Stimulated activated CD8-positive, alpha-beta memory T cell treated with anti-CD3 and anti-CD28 coated beads, Interleukin-4, amount 100 ng/mL, for 4 hours (primary cell): ENCODE data around the gene RHOU.

ENCODE experiments used
- DNase-seq, 2 donors: peaks; one replicate each; pipeline ENCODE4 v3.0.0-alpha.2; 2020; ENCODE audit warnings: low read depth in 2 of 2, low spot score in 1 of 2

Gene RHOU

DNA sequence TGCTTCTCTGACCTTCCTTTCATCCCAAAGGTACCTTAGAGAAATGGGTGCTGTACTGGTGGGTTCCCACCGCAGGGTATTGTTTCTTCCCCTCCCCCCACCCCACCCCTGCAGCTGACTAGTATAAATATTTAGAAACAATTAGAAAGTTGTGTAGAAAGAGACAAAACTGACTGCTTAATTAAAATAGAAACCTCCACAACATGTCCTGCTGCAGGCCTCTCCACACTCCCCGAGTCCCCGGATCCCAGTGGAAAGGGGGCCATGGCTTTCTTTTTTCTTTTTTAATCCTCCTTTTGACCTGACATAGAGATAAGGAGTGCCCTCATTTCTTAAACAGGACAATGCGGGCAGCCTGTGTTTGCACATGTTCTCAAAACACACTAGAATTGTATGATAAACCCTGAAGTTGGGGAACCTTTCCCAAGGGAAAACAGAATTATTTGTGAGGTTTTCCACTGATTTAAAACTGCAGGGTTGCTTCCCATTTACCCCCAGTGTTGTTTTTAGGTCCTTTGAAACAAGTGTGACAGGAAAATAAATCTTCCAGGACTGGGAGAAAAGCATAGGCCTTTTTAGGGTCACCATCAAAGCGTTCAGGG lies 1.7 kb downstream of the RHOU start:
- no peak for DNase-seq

GRCh38 chr1:228737601-228738041 lies 2.3 kb downstream of the RHOU start:
- no peak for DNase-seq

DNA sequence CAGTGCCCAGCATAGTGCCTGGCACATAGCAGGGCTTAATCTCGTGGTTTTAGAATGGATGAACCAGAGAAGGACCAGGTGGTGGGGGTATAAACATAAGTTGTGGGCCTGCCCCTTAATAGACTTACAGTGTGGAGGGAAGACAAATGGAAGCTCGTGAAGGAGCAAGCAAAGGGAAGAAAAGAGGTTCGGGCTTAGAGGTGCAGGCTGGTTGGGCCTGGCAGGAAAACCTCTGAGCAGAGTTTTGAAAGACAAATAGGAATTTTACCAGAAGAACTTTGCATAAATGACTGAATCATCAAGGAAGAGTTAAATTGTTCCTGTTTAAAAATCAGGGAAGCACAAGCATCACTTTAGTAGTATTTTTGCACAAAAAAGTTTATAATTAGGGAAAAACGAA lies 4.5 kb downstream of the RHOU start:
- no peak for DNase-seq

- DNase-seq = no peak
Observed at GRCh38 chr1:228740543-228741317, 5.5 kb downstream of the RHOU start.

GRCh38 chr1:228742281-228742860 lies 7.1 kb downstream of the RHOU start:
- DNase-seq = no peak

- DNase-seq = no peak
Observed at GRCh38 chr1:228743405-228743804, 8.1 kb downstream of the RHOU start.

DNA sequence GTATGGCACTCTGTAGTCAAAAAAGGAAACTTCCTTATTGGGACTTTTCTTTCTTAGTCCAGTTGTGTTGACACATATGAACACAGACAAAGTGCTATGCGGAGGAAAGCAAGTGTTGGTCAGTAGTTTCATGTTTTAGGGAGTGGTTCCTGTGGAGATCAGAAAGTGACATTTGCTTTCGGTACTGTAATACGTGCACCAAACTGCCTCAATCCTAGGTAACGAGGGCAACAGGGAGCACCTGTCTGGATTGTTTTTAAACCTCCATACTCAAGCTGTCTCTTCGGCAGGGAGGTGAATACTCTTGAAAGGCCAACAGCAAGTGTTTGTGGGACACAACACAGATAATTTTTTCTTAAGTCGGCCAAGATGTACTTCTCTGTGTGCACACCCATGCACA lies 9.1 kb downstream of the RHOU start:
- DNase-seq = no peak

DNA sequence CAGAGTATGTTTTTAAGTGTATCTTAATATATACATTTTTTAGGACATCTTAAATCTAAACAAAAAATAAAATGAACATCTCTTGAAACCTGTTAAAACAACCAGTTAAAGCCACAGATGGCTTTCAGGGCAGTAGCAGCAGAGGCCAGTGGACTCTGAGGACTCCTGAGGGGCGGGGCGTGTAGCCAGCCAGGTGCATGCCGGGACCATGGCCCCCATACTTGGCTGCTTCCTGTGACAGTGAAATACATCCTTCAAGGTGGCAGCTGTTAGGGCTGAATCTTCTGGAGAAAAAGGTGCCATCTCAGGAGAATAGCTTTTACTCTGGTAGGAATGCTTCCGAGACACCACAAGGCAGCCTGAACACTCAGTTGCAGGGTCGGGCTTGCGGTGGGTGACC lies 9.6 kb downstream of the RHOU start:
- no peak for DNase-seq

DNA sequence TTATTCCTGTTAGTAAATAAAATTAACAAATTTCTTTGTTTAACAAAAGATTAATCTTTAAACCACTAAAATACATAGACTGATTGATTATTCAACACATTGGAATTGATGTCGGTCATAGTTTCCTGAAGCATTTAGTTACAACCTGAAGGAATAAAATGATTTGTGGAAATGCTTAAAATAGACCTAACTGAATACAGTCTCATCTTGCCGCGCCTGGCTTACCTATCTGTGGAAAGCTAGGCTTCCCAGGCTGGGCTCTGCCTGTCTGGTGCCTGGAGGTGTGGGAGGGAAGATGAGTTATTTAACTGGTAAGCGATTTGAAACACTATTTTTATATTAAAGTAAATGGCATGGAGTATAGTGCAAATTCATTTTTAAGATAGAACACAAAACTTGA lies 10.2 kb downstream of the RHOU start:
- DNase-seq = no peak

DNA sequence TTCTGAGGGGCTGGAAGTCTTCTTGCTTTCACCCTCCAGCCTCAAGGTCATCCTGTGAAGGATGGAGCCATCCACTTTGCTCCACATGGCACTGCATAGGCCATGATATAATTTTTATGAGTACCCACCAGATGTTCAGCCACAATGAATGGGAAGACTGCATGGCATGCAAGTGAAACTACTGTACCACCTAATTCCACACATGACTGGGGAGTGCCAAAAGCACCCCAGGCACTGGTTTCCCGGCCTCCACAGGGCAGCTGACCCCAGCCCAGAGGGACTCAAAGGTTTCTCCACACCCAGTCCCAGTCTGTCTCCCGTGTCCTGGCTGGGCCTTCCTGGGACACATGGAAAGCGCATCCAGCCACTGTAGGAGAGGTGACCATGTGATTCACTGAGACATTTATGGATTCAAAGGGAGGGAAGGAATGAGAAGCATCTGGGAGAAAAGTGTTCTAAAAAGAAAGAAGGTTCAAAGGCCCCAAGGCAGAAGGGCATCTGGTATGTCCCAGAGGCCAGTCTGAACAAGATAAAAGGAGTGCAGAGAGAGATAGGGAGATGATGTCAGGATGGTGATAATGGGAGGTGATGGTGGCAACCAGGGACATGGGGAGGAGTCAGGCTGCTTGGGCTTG lies 12.1 kb downstream of the RHOU start:
- DNase-seq = no peak

DNA sequence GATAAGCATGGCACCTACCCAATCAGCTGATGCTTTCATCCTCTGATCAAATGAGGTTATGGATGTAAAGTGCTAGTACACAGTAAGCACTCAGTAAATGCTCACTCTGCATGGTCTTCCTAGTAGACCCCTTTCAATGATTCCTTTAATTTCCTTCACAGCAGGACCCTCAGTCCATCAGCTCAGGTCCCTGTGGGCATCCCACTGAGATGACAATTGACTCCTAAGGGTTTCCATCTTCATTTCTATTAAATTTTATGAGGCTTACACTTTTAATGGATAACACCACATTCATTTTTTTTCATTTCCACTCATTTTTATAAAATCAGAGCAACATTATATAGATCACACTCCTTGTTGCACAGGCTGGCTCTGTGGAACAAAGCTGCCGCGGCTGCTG lies 12.8 kb downstream of the RHOU start:
- DNase-seq = no peak

DNA sequence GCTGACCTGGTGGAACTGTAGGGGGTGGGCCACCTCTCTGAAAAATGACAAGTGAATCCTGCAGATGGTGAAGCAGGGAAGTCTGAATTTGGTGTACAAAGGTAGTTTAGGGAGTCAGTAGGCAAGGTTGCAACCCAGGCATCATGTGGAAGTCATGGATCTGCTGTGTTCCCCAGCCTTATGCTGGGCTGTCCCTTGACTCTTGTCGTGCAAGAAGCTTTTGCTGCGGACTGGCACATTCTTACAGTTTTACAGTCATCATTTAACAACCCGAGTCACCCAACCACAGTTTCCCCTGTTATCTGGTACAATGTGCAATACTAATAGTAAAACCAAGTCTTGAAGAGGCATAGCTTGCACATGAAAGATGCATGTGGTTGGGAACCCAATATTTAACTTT lies 13.2 kb downstream of the RHOU start:
- no peak for DNase-seq

- no peak for DNase-seq
Observed at GRCh38 chr1:228749765-228750164, 14.5 kb downstream of the RHOU start.

DNA sequence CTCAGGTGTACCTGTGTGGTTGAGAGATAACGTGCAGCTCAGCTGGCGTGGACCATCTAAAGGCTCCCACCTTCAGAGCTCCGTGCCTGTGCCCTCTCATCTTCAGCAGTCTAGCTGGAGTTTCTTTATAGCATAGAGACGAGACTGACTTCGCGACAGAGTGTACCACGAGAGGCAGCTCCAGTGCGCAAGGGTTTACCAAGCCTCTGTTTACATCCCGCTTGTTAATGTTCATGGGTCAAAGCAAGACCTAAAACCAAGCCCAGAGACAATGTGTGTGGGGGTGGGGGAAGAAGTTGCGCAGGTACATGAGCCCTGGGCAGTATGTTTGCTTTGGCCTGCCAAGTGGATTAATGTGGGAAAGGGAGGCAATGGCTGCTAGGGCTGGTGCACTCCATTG lies 15.6 kb downstream of the RHOU start:
- DNase-seq = no peak

DNA sequence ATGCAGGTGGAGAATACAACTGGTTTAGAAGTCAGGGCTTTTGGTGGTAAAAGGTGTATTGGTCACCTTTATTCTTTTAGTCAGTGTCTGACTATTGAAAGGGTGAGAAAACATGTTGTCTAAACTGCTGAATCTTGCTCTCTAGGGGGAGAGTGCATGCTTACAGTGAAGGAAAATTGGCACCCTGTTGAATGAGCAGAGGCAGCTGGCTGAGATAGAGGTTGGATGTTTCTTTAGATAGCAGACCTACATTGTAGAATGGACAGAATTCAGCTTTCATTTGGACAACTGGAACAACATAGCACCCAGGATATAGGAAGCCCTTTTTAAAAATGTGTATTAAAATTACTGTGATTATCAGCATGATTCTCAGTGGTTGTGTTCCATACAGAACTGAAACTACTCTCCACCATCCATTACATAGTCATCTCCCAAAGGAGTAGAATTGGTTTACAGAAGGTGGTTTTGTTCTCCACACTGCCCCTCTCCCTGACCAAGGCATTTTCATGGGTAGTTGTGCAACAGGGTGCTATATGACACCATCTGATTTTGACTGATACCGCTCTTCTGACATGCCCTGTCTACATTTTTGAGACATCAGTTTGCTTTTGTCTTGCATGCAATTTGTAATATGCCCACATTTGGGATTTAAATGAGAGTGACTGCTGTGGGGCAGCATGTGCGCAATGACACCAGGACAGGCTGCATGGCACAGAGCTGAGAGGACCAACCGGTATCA lies 16.2 kb downstream of the RHOU start:
- DNase-seq = no peak

DNA sequence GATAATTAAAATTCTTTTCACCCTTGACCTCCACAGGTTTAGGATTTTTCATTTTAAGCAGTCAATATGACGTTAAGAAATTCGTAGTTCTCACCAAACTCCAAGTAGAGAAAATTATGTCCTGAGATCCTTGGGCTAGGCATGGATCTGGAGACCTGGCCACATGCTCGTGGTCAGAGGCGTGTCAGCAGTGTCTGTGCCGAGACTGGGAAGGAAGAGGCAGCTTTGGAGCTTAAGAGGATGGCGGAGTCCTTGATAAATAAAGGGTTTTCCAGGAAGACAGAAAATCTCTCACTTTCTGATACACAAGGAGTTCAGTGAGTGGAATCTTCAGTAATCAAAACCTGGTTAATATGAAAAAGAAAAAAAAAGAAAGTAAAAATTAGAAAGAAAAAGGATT lies 17.0 kb downstream of the RHOU start:
- no peak for DNase-seq

GRCh38 chr1:228752675-228753265 lies 17.5 kb downstream of the RHOU start:
- DNase-seq = no peak

- no peak for DNase-seq
Observed at GRCh38 chr1:228753287-228753686, 18.0 kb downstream of the RHOU start.

DNA sequence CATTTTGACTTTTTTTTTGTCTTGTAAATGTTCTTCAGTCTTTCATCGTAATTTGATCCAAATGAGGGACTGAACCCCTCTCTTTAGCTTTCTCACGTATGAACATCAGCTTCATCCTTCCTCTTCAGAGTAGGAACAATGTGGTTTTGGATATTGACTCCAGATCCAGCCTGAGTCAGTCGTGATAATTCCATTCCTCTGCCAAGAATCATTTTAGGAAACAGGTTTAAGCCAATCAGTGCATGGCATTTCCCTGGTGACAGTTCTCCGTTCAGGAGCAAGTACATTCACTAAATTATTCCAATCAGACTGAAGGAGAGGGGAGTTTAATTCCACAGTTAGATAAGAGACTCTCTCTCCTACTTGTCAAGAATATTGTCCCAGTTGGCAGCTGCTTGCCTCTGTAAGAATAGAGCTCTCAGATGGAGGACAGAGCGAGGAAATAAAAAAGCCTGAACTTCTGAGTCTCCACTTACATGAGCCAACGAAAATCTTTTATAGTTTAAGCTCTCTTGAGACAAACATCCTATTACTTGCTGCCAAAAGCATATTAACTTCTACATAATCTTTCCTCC lies 18.6 kb downstream of the RHOU start:
- DNase-seq = no peak

DNA sequence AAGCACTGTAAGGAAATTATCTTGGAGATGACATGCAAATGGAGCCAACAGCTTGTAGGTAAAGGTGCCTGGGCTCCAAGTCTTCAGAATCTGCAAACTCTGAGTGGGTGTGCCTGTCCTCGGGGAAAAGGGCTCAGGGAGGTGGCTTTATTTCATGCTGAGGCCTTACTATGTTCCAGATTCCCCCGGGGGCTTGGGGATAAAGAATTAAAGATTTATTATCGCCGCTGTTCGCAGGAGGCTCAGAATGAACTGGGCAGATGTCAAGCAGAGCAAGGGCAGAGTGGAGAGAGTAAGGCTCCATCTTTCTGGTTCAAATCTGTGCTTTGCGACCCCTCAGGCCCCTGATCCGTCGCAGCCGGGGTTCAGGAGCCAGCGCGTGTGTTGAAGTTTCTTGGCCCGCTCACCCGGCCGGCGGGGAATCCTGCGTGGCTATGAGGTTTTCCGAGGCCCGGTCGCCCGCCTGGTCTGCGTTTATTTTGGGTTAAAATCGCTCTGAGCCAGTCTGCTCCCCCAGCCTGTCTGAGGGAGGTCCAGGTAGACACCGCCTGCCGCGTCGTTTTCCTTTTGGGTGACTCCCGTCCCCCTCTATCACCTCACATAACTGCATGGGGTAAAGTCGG lies 19.5 kb downstream of the RHOU start:
- no peak for DNase-seq
